HG03342 (cell line): Measurements from ENCODE around the gene ZC3H8.

Source experiments
- ATAC-seq: cut with Tn5 transposase; IDR thresholded peaks from one replicate; pipeline ENCODE4 v1.9.1; 2021; ENCODE audit warnings: mild to moderate bottlenecking, moderate library complexity; ENCODE audit not compliant: unreplicated experiment

The ZC3H8 gene

DNA sequence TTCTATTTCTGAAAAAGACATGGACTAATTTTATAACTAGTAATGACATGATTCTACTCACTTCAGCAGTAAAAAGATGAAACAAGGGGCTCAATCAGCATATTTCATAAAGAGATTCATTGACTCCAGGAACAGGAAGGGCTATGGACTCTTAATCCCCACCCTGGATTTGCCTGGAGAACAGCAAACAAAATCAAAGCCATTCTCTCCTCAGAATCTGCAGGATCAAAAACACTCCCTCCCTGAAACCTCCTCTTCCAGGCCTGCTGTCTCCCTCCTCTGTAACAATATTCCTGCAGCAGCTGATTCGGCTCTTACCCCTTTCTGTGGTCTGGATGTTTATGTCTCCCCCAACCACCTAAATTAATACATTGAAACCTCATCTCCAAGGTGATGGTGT is 57.0 kb downstream of the ZC3H8 start:
- ATAC-seq = no peak

DNA sequence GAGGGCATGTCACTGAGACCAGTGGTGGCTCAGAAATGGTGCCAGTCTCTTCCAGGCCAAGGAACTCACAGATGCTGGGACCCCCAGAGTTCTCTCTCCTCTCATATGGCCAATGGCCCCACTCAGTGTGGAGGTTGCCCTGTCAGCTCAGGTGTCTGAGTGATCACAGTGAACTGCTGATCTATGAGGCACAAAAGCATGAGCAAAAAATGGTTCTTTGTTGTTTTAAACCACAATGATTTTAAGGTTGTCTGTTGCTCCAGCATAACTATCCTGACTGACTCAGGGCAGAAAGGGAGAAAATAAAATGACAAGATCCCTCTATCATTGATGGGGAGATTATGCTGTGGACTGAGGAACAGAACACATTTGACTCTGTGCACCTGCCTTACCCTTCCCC is 58.9 kb downstream of the ZC3H8 start:
- no peak for ATAC-seq

DNA sequence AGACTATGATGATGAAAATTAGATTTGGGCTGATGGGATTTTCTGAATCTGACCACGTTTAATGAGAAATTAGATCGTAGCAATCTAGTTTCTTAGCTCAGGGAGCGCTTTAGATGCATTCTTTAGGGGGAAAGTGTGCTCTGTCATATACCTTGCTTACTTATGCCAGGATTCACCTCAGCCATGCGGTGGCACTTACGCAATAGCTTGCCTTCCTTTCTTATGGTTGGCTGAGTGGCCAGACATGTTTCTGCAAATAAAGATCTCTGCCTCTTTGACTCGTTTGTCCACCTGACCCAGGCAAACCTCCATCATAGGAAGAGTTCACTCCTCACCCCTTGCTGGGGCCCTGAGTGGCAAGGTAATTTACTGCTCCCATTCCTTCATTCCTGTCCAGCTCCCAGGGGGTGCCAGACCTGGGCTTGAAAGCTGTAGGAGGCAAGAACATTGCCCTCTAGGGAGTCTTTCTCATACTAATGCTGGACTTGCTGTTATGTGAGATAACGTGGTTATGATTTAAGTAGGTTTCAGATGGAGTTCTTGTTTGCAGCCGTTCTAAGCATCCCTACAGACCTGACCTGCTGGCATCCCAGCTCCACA is 59.6 kb downstream of the ZC3H8 start:
- no peak for ATAC-seq

GRCh38 chr2:112194482-112194881 is 60.4 kb downstream of the ZC3H8 start:
- no peak for ATAC-seq

GRCh38 chr2:112194028-112194427 is 60.8 kb downstream of the ZC3H8 start:
- ATAC-seq = no peak

- ATAC-seq = no peak
Observed at GRCh38 chr2:112189001-112189556, 65.8 kb downstream of the ZC3H8 start.

GRCh38 chr2:112187805-112188596 is 66.8 kb downstream of the ZC3H8 start:
- no peak for ATAC-seq

- ATAC-seq = no peak
Observed at GRCh38 chr2:112187046-112187715, 67.7 kb downstream of the ZC3H8 start.

DNA sequence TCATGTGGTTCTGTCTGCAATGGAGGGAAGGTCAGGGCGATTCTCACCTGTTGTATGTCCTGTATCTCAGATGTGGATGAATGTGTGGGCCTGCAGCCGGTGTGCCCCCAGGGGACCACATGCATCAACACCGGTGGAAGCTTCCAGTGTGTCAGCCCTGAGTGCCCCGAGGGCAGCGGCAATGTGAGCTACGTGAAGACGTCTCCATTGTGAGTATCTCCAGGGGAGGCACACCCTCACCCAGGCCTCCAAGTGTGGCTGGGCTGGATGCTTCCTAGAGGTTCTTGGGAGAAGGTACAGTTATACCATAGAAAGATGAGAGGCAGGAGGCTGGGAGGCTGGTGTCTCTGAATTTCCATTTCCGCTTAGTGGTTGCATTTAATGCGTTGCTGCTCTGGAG is 69.7 kb downstream of the ZC3H8 start:
- no peak for ATAC-seq

- ATAC-seq = no peak
Observed at GRCh38 chr2:112184121-112184520, 70.7 kb downstream of the ZC3H8 start.

DNA sequence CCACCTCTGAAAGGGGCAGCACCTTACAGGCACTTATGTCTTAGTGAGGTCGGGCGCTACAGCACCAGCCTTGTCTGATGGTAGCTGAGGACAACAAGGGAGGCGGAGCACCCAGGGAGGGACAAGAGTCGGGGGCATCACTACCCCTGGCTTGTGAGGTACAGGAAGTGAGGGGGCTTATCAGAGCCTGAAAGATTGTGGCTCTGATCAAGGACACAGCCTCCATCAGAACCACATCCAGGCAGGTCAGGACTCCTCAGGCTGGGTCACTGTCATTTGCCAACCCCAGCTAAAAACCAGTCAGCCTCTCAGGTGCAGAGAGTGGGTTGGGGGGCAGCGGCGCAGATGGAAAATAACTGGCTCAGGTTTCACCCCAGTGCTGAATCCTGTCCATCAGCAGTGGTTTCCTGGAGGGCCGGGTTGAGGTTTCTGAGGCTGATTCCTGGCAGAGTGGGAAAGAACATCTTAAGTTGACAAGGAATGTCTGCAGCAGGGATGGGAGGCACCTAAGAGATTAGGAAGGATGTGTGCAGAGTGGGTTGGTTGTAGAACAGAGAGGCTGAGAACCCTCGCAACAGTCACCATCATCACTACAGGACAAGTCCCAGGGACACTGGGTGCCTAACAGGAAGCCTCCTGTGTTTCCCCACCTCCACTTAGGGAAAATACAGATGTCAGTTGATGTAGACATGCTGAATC is 71.4 kb downstream of the ZC3H8 start:
- ATAC-seq = no peak

- ATAC-seq = no peak
Observed at GRCh38 chr2:112182581-112183034, 72.2 kb downstream of the ZC3H8 start.

GRCh38 chr2:112181571-112182290 is 73.1 kb downstream of the ZC3H8 start:
- ATAC-seq = no peak

- ATAC-seq = no peak
Observed at GRCh38 chr2:112175958-112176573, 78.8 kb downstream of the ZC3H8 start.

DNA sequence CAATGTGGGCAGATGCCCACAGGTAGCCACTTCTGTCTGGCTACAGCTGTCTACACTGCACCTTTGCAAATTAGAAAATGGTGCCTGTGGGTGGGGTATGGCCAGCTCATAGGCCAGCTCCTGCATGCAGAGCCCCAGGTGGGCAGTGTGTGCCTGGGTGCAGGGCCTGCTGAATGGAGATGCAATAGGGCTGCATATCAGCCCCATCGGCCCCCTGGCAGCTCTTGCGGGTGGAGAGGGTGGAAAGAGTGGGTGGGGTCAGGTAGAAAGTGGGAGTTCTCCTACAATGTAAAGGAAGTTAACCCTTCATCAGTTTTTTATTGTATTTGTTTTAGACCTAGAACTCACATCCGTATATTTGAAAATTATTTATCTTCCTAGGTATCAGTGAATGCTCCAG is 79.5 kb downstream of the ZC3H8 start:
- no peak for ATAC-seq

DNA sequence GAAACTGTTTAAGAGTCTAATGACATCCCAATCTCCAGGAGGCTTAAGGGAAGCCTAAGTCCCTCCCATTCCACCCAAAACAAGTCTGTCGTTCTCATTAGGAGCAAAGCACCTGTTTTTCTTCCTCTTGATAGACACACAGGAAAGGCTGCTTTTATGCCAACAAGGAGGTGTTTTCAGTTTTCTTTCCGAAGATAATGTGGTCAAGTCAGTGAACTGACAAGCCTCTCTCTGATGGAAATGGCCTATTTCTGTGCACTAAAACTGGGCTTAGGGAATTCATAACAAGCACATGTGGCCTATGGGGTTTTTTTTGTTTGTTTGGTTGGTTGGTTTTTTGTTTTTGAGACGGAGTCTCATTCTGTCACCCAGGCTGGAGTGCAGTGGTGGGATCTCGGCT is 80.5 kb downstream of the ZC3H8 start:
- ATAC-seq = no peak

DNA sequence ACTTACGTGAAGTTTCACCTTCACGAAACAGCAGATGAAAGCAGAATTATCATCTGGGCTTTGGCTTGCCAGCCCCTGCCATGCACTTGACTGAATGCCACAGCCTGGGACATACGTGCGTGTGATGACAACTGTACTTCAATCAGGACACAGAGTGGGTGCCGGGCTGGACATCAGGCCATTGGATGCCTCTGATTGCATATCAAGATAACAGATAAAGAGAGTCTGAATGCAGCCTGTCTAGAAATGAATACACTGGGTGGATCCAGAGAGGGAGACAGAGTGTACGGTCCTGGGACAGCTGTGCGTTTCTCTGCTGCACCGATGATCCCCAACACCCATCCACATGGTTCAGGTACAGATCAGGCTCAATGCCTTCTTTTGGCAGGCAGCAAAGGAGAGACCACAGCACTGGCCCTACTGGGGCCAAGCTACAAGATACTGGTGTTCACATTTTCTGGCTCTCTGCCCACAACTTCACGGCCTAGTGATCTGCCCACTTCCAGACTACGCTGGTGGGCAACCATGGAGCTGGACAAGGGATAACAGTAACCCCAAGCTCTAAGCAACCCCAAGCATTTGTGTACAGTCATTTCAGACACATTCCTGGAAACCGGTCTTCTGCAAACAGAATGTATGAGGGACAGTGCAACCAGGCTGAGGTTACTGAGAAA is 81.1 kb downstream of the ZC3H8 start:
- no peak for ATAC-seq

- no peak for ATAC-seq
Observed at GRCh38 chr2:112170495-112170894, 84.3 kb downstream of the ZC3H8 start.

DNA sequence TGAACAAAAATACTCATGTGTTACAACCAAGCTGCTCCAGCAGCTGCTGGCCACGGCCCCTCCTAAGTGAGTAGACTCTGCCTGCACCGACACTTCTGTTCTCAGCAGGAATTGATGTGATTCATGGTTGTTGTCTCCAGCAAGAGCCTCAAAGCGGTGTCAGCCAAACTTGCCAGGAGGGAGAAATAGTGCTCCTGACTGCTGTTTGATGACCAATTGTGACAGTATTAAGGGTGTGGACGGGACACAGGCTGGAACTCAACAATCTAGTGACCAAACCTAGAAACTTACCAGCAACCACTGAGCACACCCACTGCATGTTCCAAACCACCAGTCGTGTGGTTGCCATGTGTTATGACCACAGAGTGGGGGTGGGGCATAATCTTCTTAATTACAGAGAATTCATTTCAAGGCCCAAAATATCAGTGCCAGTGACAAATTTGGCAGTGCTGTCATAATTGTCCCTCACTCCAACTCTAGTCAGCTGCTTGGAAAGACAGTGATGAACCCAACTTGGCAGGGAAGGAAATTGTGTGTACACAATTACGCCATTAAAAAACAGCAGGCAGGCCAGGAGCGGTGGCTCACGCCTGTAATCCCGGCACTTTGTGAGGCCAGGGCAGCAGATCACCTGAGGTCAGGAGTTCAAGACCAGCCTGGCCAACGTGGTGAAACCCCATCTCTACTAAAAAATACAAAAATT is 86.3 kb downstream of the ZC3H8 start:
- no peak for ATAC-seq
